ENCODE data around the gene HECA. TPM values are rescaled to one million over a fixed set of nuclear protein-coding genes. Genes with fewer than 3 reads are reported as not detected.

The HECA gene
- total and polyA plus RNA-seq, 2 of the 4 experiments (the other 2 are of a cell fraction) = 3.1 to 4.3 TPM

- H3K27me3 ChIP-seq (ENCODE audit: control insufficient read depth, insufficient read depth, low read length) = no peaks in the 10 kb centered on the region; the same call in 1 of the 2 replicates
- no peak overlapping the region for H4K8ac ChIP-seq (ENCODE audit: low read depth in 2 of 2, low read length in 2 of 2)
- no peak overlapping the region for H2BK120ac ChIP-seq (ENCODE audit: low read depth, low read length)
- H3K4me2 ChIP-seq (ENCODE audit: low read depth, low read length) = no peak overlapping the region
- peaks cover 8 to 34% of the 10 kb centered on the region in 2 experiments for H3K79me1 ChIP-seq (ENCODE audit: low read depth in 1 of 2, low read length in 2 of 2)
- no peak overlapping the region for H2AK5ac ChIP-seq (ENCODE audit: low read depth, low read length)
- no peak overlapping the region for H2AK9ac ChIP-seq (replicated peaks; ENCODE audit: low read depth, low read length, poor library complexity)
- no peak overlapping the region for H4K5ac ChIP-seq (ENCODE audit: low read depth, low read length)
- DNase-seq = no peak
- H2BK15ac ChIP-seq (ENCODE audit: low read depth, low read length) = no peak overlapping the region
- no peak overlapping the region for H2AFZ ChIP-seq (replicated peaks; ENCODE audit: low read length, poor library complexity)
- no peak overlapping the region for H3K23ac ChIP-seq (ENCODE audit: low read depth, low read length)
- H3K27ac ChIP-seq (ENCODE audit: insufficient read depth, low read length) = no peak overlapping the region
- H3K9me1 ChIP-seq (ENCODE audit: insufficient read depth, low read length) = peaks cover 15% of the 10 kb centered on the region
- H2BK20ac ChIP-seq (ENCODE audit: low read depth, low read length) = no peak overlapping the region
- H4K91ac ChIP-seq (ENCODE audit: insufficient read depth, low read depth, low read length) = no peak overlapping the region
- H2BK5ac ChIP-seq (ENCODE audit: low read depth, low read length, poor library complexity, severe bottlenecking) = no peak overlapping the region
- H4K20me1 ChIP-seq (ENCODE audit: insufficient read depth, low read length) = peaks cover 33% of the 10 kb centered on the region; the same call in 1 of the 2 replicates
- WGBS, 2 experiments (ENCODE audit: extremely low coverage in 2 of 2, insufficient read length in 1 of 2) = no CpG with 5 or more reads among the region's 4 CpGs
- peaks cover 23% of the 10 kb centered on the region for H3K4me1 ChIP-seq (ENCODE audit: control insufficient read depth, insufficient read depth, low read length)
- no peaks in the 10 kb centered on the region for H3K9me3 ChIP-seq (ENCODE audit: control insufficient read depth, insufficient read depth, low read length)
- no peak for ATAC-seq (ENCODE audit: low read depth)
- CTCF ChIA-PET = interaction anchor here (0.9 kb wide), 1 partner anchor 18 kb away, joined by 4 read pairs; no protein-coding TSS in a partner anchor
- H3K4ac ChIP-seq (ENCODE audit: low read depth, low read length) = no peak overlapping the region
- no peak overlapping the region for H3K18ac ChIP-seq (ENCODE audit: low read depth, low read length)
- no peaks in the 10 kb centered on the region for H3K36me3 ChIP-seq (ENCODE audit: control insufficient read depth, insufficient read depth, low read length)
- intact Hi-C loops (cut with micrococcal nuclease) = no loop called here
- BruUV-seq (replicated peaks) = no TSS peak
- in situ Hi-C loops (cut with MboI; ENCODE audit: low sequenced_read_pairs) = no loop called here
- TF ChIP-seq FOS (IDR thresholded peaks at IDR 0.05; ENCODE audit: low read depth, low read length) = no peak
- TF ChIP-seq SMC3 (IDR thresholded peaks at IDR 0.05; ENCODE audit: low read depth, low read length) = no peak
- TF ChIP-seq MAFK (IDR thresholded peaks at IDR 0.05; ENCODE audit: low read depth, low read length) = no peak
- TF ChIP-seq MXI1 (IDR thresholded peaks at IDR 0.05; ENCODE audit: borderline replicate concordance, low read depth, low read length) = no peak
- TF ChIP-seq MAZ (IDR thresholded peaks at IDR 0.05; ENCODE audit: borderline replicate concordance, low read depth, low read length) = no peak
- no peak for TF ChIP-seq CHD1 (IDR thresholded peaks at IDR 0.05; ENCODE audit: low read depth, low read length)
- no peak for TF ChIP-seq POLR2A (IDR thresholded peaks at IDR 0.05; ENCODE audit: low read depth, low read length)
- TF ChIP-seq CTCF (conservative IDR thresholded peaks at IDR 0.05; ENCODE audit: low read depth, low read length) = no peak
- no peak for TF ChIP-seq USF2 (IDR thresholded peaks at IDR 0.05; ENCODE audit: low read depth, low read length)
- no peak overlapping the region for H3K4me3 ChIP-seq (ENCODE audit: insufficient read depth, low read depth, low read length)
- H3K14ac ChIP-seq (replicated peaks; ENCODE audit: low read depth, low read length) = no peak overlapping the region
- dilution Hi-C loops (cut with HindIII; ENCODE audit: low sequenced_read_pairs, unreplicated experiment) = no loop called here
- H3K56ac ChIP-seq (ENCODE audit: extremely low read depth, insufficient read depth, low read length) = no peak overlapping the region
- no peak overlapping the region for H3K9ac ChIP-seq (ENCODE audit: low read depth, low read length)
- POLR2A ChIA-PET (ENCODE audit: unreplicated experiment) = no interaction called here
These were observed 21.7 kb downstream of the HECA start for GRCh38 chr6:139156551-139156950.
